B cell (primary cell): ENCODE measurements around the gene SGCA. TPM values are rescaled to one million over a fixed set of nuclear protein-coding genes. Genes with fewer than 3 reads are reported as not detected.

Source experiments
- ATAC-seq: fragments of 200-7000 bp; cut with Tn5 transposase; one replicate; pipeline ENCODE4 v1.10.0; 2021; ENCODE audit warnings: low read depth, mild to moderate bottlenecking, moderate number of reproducible peaks, moderate library complexity
- CTCF ChIA-PET: fragments of 350-600 bp; sonication (Branson Sonifier 250); formaldehyde crosslinking; loops from one replicate; lab custom pipeline; 2021; ENCODE audit warnings: antibody characterized with exemption, inconsistent platforms; lab: Charles Lee
- POLR2A ChIA-PET: fragments of 350-600 bp; sonication (Branson Sonifier 250); formaldehyde crosslinking; loops from one replicate; lab custom pipeline; 2021; ENCODE audit warnings: antibody characterized with exemption; lab: Charles Lee
- DNase-seq: peaks from one replicate; pipeline ENCODE4 v3.0.0; 2013
- H2AFZ ChIP-seq: 2 replicates; pipeline ENCODE4 v1.6.1; 2012; ENCODE audit warnings: mild to moderate bottlenecking, low read depth, low read length; ENCODE audit not compliant: insufficient read depth, poor library complexity, severe bottlenecking
- H3K27ac ChIP-seq, 2 donors: 1 replicate in 1 of 2; 2 replicates in 1 of 2; pipeline ENCODE4 v1.5.1; 2012 to 2013; ENCODE audit warnings: low read length in 2 of 2, mild to moderate bottlenecking in 2 of 2, moderate library complexity in 1 of 2
- H3K27me3 ChIP-seq, 4 experiments: fragments of 200-600 bp in 1 of 4; sonication (generic) in 1 of 4; replicated peaks in 1 of 4; 1 replicate in 2 of 4; 2 replicates in 2 of 4; pipeline versions ENCODE4 v1.6.1 to v1.7.0; 2013 to 2016; ENCODE audit warnings: low read length in 3 of 4, mild to moderate bottlenecking in 2 of 4, mixed read lengths in 1 of 4, moderate library complexity in 1 of 4; ENCODE audit not compliant: insufficient read depth in 4 of 4, control insufficient read depth in 3 of 4; ENCODE audit errors: control extremely low read depth in 1 of 4
- H3K36me3 ChIP-seq, 2 experiments: replicated peaks in 1 of 2; 1 replicate in 1 of 2; 2 replicates in 1 of 2; pipeline versions ENCODE4 v1.6.1 to v1.7.1; 2013; ENCODE audit warnings: low read length in 1 of 2; ENCODE audit not compliant: insufficient read depth in 2 of 2, control insufficient read depth in 1 of 2; ENCODE audit errors: control extremely low read depth in 1 of 2, extremely low read depth in 1 of 2
- H3K4me1 ChIP-seq, 2 donors: fragments of 200-600 bp in 1 of 2; sonication (generic) in 1 of 2; 1 replicate in 1 of 2; 2 replicates in 1 of 2; pipeline versions ENCODE4 v1.5.1 to v1.6.1; 2013 to 2017; ENCODE audit warnings: low read length in 2 of 2; ENCODE audit not compliant: control insufficient read depth in 2 of 2, insufficient read depth in 2 of 2
- H3K4me2 ChIP-seq: replicated peaks from 2 replicates; pipeline ENCODE3; 2012; ENCODE audit warnings: mild to moderate bottlenecking, low read depth, low read length; ENCODE audit not compliant: poor library complexity, severe bottlenecking
- H3K4me3 ChIP-seq, 5 experiments: fragments of 200-600 bp in 1 of 5; sonication (generic) in 1 of 5; 1 replicate in 3 of 5; 2 replicates in 2 of 5; pipeline versions ENCODE4 v1.5.1 to v1.7.0; 2011 to 2016; ENCODE audit warnings: low read length in 4 of 5, mild to moderate bottlenecking in 4 of 5, low read depth in 2 of 5, control low read depth in 1 of 5, moderate library complexity in 1 of 5; ENCODE audit not compliant: insufficient read depth in 1 of 5; ENCODE audit errors: control extremely low read depth in 1 of 5, extremely low read depth in 1 of 5
- H3K79me2 ChIP-seq: fragments of 200-600 bp; sonication (generic); one replicate; pipeline ENCODE4 v1.6.0; 2016; ENCODE audit warnings: low read length; ENCODE audit not compliant: control insufficient read depth, insufficient read depth
- H3K9ac ChIP-seq: fragments of 200-600 bp; sonication (generic); 2 replicates; pipeline ENCODE4 v1.6.1; 2017; ENCODE audit warnings: mild to moderate bottlenecking, low read length, moderate library complexity
- H3K9me3 ChIP-seq, 3 donors: one replicate each; pipeline versions ENCODE4 v1.6.1 to v1.7.1; 2013; ENCODE audit warnings: low read length in 2 of 3; ENCODE audit not compliant: control insufficient read depth in 2 of 3, insufficient read depth in 1 of 3; ENCODE audit errors: control extremely low read depth in 1 of 3
- H4K20me1 ChIP-seq: 2 replicates; pipeline ENCODE4 v1.6.0; 2012; ENCODE audit warnings: mild to moderate bottlenecking, low read length; ENCODE audit not compliant: insufficient read depth, control insufficient read depth, poor library complexity, severe bottlenecking
- H3K27ac Mint-ChIP-seq: one replicate; pipeline ENCODE4 v1.8.0; 2021; ENCODE audit warnings: mixed read lengths
- H3K27me3 Mint-ChIP-seq: one replicate; pipeline ENCODE4 v1.8.0; 2021; ENCODE audit warnings: mixed read lengths
- H3K4me1 Mint-ChIP-seq: one replicate; pipeline ENCODE4 v1.8.0; 2021; ENCODE audit warnings: mixed read lengths
- H3K4me3 Mint-ChIP-seq: one replicate; pipeline ENCODE4 v1.8.0; 2021; ENCODE audit warnings: mixed read lengths
- H3K9me3 Mint-ChIP-seq: one replicate; pipeline ENCODE4 v1.8.0; 2022; ENCODE audit warnings: mixed read lengths; ENCODE audit not compliant: insufficient read depth
- CTCF ChIP-seq: fragments of 200-600 bp; IDR thresholded peaks from one replicate; pipeline ENCODE4 v1.8.0; 2022; ENCODE audit warnings: antibody characterized with exemption, mild to moderate bottlenecking
- EZH2 ChIP-seq: IDR thresholded peaks from 2 replicates; pipeline ENCODE4 v1.6.1; 2012; ENCODE audit warnings: borderline replicate concordance, low read depth, mild to moderate bottlenecking, moderate library complexity, low read length; ENCODE audit not compliant: insufficient read depth, poor library complexity, severe bottlenecking
- WGBS: methylation state at CpG from one replicate; pipeline ENCODE4 v1.1.5; 2013; ENCODE audit warnings: missing lambda C conversion rate; ENCODE audit not compliant: insufficient coverage; 5-methylcytosine and 5-hydroxymethylcytosine counted together
- intact Hi-C: fragments of 100-400 bp; cut with micrococcal nuclease; formaldehyde crosslinking; loops from one replicate; pipeline ENCODE4 v1.10.0; 2022
- polyA plus RNA-seq: library from polyadenylated mRNA; depleted of rRNA; stranded (reverse); fragments of >200 nt; gene quantifications from 2 replicates; pipeline ENCODE4 v1.2.3, GENCODE V29; 2012
- total RNA-seq, 2 donors: library from RNA; stranded (reverse); fragments of 120-200 nt in 1 of 2; gene quantifications; 1 replicate in 1 of 2; 2 replicates in 1 of 2; pipeline versions ENCODE4 v1.2.3 to v1.2.4, GENCODE V29; 2013 to 2022

Gene SGCA
- total and polyA plus RNA-seq, 2 donors (not counting 1 experiment from before 2014, with no cell fraction given): 4.4 to 4.5 TPM

GRCh38 chr17:50211249-50212120 lies 45.7 kb downstream of the SGCA start:
- no peaks in the 10 kb centered on the region for H3K9me3 Mint-ChIP-seq
- H3K9me3 ChIP-seq: peaks cover 0 to 3% (median 0%) of the 10 kb centered on the region in 3 donors
- H2AFZ ChIP-seq: no peak overlapping the region
- no peaks in the 10 kb centered on the region for H3K79me2 ChIP-seq
- no peak overlapping the region for H3K9ac ChIP-seq
- H3K27ac ChIP-seq: no peak overlapping the region
- no peak overlapping the region for H3K4me3 ChIP-seq
- no peaks in the 10 kb centered on the region for H4K20me1 ChIP-seq
- 85% methylated on average over 8 of the region's 9 CpGs for WGBS
- no peak overlapping the region for H3K4me2 ChIP-seq
- H3K27me3 ChIP-seq: peaks cover 0 to 23% (median 10%) of the 10 kb centered on the region in 4 experiments
- ATAC-seq: no peak
- H3K27ac Mint-ChIP-seq: no peak overlapping the region
- peaks cover 12% of the 10 kb centered on the region for H3K4me1 Mint-ChIP-seq
- intact Hi-C loops: no loop called here
- H3K27me3 Mint-ChIP-seq: peaks cover 39% of the 10 kb centered on the region
- no peak for DNase-seq
- ChIA-PET CTCF (interaction anchor here (0.6 to 6.9 kb wide), 7 partner anchors 9 to 641 kb away, joined by 3 to 65 read pairs (median 5); partner anchors contain the start of gene COL1A1), POLR2A (no interaction called here)
- no peak for TF ChIP-seq EZH2
- no peak for TF ChIP-seq CTCF
- H3K4me1 ChIP-seq: peaks cover 8% of the 10 kb centered on the region in 2 donors
- no peaks in the 10 kb centered on the region for H3K36me3 ChIP-seq
- H3K4me3 Mint-ChIP-seq: no peak overlapping the region
